Limb (tissue), 2 donors: ENCODE measurements around the gene CALY.

Experiments
- DNase-seq, 2 donors: peaks; one replicate each; pipeline ENCODE4 v3.0.0-alpha.2; 2016; ENCODE audit errors: extremely low spot score in 2 of 2

CALY gene

GRCh38 chr10:133366751-133367150 lies 30.1 kb upstream of the CALY start:
- DNase-seq = no peak

GRCh38 chr10:133366130-133366478 lies 29.4 kb upstream of the CALY start:
- no peak for DNase-seq

GRCh38 chr10:133365461-133366129 lies 28.9 kb upstream of the CALY start:
- DNase-seq = no peak

- DNase-seq = no peak
Measured at GRCh38 chr10:133364645-133365431, 28.1 kb upstream of the CALY start.

- DNase-seq = no peak
Measured at GRCh38 chr10:133362846-133363245, 26.1 kb upstream of the CALY start.

GRCh38 chr10:133361773-133362441 lies 25.2 kb upstream of the CALY start:
- no peak for DNase-seq

- DNase-seq = no peak
Measured at GRCh38 chr10:133361227-133361626, 24.5 kb upstream of the CALY start.

GRCh38 chr10:133359972-133360610 lies 23.4 kb upstream of the CALY start:
- no peak for DNase-seq

GRCh38 chr10:133359554-133359971 lies 22.9 kb upstream of the CALY start:
- DNase-seq = no peak

GRCh38 chr10:133358925-133359310 lies 22.2 kb upstream of the CALY start:
- DNase-seq = no peak

GRCh38 chr10:133358162-133358924 lies 21.6 kb upstream of the CALY start:
- no peak for DNase-seq

- peak; percentile 40 to 79 for DNase-seq
Measured at GRCh38 chr10:133357285-133358161, 20.8 kb upstream of the CALY start, which contains the start of gene FUOM. FUOM (minus strand) TSS chr10:133358019; CDS start chr10:133358007, 12 bp downstream.

GRCh38 chr10:133356549-133357284 lies 20.0 kb upstream of the CALY start:
- no peak for DNase-seq

- no peak for DNase-seq
Measured at GRCh38 chr10:133355991-133356390, 19.3 kb upstream of the CALY start.

GRCh38 chr10:133355266-133355665 lies 18.6 kb upstream of the CALY start:
- no peak for DNase-seq

- DNase-seq = no peak
Measured at GRCh38 chr10:133354672-133355240, 18.1 kb upstream of the CALY start.

- no peak for DNase-seq
Measured at GRCh38 chr10:133353988-133354605, 17.4 kb upstream of the CALY start.

GRCh38 chr10:133353202-133353959 lies 16.7 kb upstream of the CALY start:
- no peak for DNase-seq
